GM21390 (cell line): ENCODE measurements around the gene OLFML2B.

Experiments
- ATAC-seq: cut with Tn5 transposase; IDR thresholded peaks from one replicate; pipeline ENCODE4 v1.9.1; 2021; ENCODE audit not compliant: unreplicated experiment

The OLFML2B gene

DNA sequence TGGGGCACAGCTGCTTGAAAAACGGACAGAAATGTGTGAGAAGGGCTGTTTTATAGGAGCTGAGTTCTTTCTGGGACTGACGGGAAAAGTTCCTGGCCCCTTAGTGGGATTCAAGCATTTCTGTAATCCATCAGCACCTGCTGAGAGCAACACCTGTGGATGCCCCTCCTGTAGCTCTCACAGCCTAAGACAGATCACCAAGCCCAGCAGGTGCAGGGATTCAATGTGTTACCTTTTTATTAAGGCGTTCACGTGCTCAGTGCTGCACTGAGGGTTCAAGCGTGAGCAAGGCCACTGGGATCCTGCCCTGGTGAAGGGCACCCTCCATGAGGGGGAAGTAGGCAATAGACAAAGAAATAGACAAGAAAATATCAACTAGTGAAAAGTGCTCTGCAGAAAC, 14.9 kb downstream of the OLFML2B start:
- no peak for ATAC-seq

DNA sequence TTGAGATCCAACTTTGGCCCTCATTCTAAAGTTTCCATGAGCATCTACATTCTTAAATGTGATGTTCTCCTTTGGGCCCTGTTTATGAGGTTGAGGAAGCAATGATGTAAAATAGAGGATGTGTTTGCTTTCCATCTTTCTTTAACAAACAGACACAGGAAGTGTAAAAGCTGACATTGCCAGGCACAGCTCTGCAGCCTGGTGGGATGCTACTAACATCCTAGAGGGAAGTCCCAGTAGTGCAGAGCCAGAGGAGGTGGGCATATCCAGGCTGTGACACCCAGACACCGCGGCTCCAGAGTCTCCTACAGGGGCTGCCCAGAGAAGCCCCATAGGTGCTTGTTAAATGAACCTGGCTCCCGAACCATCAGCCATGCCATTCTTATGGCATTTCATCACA, 16.2 kb downstream of the OLFML2B start:
- ATAC-seq = no peak

DNA sequence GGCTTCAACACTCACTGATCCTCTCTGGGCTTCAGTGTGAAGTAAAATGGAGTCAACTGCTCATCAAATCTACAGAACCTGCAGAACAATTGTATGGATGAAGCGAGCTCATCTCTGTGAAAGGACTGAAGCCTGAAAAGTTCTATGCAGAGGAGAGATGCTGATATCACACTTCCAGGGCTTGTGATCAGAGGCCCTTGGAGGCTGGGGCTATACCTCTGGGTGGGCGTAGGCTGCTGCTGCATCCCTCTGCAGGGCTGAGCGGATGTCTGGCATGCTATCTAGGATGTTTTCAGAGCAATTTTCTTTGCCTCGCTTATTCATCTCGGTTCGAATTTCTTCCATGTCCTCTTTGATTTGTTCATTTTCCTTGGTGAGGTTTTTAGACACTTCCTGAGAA, 17.6 kb downstream of the OLFML2B start:
- ATAC-seq = no peak

DNA sequence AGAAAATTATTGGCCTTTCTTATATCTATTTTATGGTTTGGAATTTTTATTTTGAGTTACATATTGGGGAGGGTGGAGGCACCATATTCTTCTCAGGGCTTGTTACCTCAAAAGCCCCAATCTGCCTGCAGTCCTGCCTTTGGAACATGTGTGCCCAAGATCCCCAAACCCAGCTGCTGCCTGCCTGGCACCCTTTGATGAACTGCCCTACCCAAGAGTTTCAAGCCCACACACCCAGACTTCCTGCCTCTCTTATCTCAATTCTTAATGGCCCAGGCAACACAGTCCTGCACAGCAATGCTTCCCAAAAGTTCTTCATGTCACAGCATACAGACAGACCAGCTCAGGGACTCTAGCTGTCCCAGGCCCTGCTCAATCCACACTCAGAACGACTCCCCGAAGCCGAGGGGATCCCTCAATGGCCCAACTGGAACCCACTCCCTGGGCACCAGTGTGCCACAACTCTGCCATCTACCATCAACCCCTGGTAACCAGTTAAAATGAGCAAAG, 19.2 kb downstream of the OLFML2B start:
- no peak for ATAC-seq

DNA sequence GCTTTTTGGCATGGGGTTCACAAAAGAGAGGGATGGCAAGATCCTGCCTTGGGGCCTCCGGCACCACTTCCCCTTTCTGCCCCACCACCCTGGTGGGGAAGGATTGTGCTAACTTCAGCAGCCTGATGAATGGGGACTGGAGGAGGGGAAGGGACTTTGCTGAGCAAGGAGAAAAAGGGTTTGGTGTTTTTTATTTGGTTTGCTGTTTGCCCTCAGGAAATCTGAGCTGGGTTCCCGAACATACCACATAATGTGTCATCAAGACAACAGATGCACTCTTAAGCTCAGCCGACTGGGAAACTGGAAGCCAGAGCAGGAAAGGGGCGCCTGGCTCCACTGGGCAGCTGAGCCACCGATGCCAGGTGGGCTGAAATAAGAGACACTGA, 19.8 kb downstream of the OLFML2B start:
- ATAC-seq = no peak

DNA sequence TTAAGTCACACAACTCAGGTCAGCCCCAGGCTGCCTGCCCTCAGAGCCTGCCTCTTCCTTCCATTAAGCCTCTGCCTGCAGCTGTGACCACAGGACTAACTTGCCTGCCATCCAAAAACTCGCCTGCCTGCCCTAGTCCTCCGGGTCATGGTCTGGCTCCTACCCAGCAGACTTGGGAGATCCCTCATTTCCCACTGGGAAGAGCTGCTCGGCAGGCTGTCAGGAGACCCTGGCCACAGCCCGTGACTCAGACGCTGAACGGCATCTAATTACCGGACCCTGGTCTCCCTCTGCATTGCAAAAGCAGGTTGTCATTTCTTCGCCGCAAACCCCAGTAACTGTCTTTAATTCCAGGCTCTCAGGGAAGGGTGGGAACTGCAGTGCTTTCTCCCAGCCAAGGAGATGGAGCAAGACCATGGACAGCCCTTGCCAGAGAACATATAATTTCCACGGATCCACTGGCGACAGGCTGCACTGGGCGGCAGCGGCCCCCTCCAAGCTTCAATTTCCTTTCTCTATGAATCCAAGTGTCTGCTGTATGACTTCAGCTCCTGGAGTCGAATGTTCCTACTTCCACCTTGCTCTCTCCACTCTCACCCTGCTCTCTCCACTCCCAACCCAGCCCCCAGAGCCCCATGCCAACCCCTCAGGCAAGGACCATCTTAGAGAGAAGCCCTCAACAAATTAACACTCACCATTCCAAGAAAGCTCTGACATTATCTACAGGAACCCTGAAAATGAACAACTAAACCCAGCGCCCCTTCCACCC, 20.4 kb downstream of the OLFML2B start:
- ATAC-seq = no peak

DNA sequence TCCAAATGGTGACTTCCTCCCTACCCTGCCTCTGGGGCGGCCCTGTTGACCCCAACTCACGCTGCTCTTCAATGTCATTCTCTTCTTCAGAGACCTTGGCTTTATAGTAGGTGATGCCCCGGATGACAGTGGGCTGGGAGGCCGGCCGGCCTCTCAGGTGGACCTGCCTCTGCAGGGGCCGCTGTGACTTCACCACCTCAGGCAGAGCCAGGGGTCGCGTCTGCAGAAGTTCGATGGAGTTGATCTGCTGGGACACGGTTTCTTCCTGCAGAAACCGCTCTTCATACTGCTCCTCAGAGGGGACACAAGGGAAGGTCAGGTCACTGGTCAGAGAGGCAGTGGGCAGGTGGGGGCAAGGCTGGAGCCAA, 23.6 kb downstream of the OLFML2B start:
- no peak for ATAC-seq

DNA sequence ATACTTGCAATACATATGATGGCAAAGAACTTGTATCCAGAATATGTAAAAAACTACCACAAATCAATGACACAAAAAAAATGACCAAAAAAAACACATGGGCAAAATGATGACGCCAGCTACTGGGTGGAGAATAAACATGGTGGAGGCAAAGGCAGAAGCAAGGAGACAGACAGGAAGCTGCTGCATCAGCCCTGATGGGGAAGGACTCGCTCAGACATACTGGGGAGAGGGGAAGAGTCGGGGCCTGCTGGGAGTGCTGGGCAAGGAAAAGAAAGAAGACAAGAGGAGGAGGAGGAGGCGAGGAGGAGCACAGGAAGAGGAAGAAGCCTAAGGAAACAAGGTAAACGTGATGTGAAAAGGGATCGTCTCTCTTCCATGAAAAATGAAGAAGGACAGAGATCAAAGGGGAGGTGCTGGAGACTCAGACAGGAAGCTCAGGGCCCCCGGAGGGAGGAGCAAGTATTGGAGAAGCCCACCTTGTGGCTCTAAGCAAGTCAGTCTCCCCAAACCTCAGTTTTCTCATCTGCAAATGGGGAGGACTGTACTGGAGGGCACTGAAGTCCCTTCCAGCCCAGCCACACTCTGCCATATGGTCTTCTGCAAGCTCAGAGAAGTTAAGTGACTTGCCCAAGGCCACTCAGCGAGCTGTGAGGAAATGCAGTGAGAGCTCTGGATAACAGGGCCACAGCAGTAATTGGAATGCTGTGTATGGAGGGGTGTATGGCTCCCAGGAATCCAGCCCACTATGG, 24.2 kb downstream of the OLFML2B start:
- ATAC-seq = no peak

DNA sequence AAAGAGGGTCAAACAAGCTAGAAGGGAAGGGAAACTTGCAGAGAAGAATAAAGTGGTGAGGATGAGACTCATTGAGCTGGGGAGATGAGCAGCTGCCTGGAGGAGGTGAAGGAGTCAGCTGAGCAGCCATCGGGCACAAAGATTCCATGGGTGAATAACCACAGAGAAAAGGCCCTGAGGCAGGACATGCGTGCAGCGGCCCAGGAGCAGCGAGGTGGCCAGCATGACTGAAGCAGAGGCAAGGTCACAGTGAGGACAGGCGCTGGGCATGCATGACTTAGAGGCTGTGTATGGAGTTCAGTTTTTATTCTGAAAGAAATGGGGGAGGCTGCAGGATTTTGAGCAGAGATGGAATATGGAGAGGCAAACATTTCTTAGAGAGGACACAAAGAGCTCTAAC, 24.9 kb downstream of the OLFML2B start:
- no peak for ATAC-seq

DNA sequence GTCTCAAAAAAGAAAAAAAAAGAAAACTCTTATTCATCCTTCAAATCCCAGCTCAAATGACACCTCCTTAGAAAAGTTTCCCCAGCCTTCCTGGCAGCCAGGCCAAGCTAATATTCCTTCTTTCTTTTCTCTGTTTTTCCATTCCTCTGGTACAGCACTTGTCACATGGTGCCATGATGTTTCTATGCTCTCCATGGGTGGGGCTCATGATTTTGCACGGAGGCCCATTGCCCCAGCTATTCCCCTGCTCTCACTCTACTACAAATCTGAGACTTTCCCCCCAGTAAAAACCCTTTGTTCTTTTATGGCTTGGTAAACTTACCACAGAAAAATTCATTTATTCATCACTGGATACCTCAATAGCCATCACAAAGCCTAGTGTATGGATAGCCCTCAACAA, 26.5 kb downstream of the OLFML2B start:
- no peak for ATAC-seq

DNA sequence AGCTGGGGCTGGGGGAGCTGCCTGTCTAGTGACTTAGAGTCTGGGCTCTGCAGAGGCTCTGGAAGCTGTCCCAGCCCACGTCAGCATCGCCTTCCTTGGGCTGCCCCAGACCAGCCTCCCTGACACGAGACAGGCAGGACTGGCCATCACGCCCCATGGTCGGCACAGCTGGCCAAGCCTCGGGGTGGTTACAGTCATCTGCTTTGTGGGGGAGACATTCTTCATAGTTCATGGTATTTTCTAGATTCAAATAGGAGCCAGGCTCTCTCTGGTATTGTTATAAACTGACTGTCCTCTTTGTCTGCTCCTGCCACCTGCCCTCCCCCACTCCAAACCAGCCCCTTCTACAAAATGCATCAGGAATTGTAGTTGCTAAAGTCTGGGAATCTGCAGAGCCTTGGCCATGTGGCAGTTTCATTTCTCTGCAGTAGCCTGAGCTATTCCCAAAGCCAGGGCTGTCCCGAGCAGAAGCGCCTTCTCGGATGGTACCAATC, 29.4 kb downstream of the OLFML2B start:
- no peak for ATAC-seq

DNA sequence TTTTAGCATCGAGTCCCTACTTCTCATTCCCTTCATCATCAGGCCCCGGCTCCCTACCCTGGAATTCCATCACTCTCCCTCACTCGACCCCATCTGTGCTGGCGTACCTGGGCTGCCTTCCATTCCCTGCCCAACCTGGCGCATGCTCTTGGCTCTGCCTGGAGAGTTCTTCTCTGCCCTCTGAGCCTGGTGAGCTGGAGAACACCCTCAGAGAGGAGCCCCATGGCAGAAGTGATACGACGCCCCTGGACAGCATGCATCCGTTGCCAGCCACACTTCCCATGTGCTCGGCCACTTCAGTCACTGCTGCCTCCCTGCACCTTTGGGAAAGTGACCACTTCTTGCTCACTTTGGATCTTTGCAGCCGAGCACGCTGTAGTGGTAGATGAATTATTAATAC, 30.1 kb downstream of the OLFML2B start:
- no peak for ATAC-seq

DNA sequence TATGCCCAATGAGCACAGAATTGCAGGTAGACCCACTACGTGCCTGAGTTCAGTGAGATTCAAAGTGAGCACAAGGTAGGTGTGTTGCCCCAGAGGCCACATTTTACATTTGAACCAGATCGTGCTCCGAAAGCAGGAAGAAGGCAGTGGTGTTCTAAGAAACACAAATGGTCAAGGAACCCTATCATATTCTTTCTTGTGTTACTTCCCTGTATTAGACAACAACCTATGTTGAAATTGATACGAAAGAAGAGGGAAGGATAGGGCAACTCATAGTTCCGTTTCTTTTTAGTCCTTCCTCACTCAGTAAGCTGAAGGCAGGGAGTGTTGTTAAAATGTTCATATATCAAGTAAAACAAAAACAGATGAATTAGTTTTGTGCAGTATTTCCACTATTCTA, 33.9 kb downstream of the OLFML2B start:
- no peak for ATAC-seq

DNA sequence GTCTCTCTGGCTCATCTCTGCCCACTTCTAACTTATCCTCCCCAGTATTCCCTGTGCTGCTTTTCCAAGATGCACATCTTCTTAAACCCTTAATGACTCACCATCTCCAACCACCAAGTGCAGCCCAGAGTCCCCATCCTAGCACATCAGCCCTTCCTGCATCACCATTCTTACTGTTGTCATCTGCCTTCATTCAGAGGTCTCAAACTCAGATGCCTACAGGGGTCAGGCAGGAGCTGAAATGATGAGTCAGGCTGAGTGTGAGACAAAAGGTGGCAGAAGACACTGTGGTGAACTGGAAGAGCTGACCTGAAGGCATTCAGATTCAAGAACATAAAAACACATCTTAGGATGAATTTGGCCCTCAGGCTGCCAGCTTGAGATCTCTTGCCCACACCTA, 34.6 kb downstream of the OLFML2B start:
- ATAC-seq = no peak

DNA sequence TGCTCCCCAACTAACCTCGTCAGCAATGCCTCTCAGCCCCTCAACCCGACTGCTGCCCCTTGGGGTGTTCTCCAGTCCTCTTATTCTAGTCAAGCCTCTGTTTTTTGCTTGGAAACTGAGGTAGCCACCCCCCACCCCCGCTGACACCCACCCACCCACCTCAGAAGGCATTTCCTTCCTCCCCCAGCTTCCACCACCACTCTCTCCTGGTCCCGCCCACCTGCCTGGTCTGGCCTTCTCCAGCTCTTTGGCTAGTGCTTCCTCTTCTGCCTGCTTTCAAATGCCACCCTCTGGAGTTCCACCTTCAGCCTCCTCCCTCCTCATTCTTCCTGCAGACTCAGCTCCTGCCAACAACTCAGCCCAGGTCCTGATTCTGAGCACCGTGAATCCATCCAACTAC, 35.3 kb downstream of the OLFML2B start:
- ATAC-seq = no peak

DNA sequence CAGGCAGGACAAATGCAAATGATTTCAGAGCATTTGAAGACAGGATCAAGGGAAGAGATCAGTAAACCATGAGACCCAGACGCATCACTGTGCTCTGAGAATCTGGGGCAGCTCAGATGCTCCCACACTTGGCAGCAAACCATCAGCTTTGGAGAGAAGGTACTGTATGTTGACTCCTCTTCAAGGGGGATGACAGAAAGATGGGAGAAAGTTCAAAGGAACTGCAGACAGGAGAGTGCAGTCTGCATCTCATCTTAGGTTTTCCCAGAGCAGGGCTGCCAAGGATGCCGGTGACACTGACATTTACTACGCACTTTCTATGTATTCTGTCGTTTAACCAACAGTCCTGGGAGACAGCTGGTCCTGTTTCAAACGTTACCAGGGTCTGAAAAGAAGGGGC, 35.8 kb downstream of the OLFML2B start:
- no peak for ATAC-seq

DNA sequence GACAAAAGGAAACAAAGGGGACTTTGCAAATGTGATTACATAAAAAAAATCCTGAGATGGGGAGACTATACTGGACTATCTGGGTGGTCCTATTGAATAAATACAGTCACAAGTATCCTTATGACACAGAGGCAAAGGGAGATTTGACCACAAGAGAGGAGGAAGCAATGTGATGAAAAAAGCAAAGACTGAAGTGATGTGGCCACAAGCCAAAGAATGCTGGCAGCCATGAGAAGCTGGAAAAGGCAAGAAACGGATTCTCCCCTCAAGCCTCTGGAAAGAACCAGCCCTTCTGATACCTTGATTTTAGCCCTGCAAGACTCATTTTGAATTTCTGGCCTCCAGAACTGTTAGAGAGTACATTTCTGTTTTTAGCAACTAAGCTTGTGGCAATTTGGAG, 36.4 kb downstream of the OLFML2B start:
- ATAC-seq = no peak

DNA sequence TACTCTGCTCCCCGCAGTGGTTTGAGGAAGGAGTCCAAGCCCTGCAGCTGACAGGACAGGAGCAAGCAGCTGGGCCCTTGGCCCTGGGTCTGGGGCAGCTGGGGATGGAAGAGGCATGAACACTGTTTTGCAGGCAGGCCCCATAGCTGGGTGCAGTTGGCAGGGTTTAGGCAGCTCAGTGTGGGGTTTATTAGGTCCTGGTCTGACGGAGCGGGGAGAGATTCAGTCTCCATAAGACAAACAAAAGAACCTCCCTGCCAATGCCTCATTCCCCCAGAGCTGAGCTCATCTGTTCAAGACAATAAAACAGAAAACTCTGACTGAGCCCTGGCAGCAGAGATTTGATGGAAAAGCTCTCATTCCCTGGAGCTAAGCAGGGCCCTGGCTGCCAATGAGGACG, 37.3 kb downstream of the OLFML2B start:
- ATAC-seq = no peak

DNA sequence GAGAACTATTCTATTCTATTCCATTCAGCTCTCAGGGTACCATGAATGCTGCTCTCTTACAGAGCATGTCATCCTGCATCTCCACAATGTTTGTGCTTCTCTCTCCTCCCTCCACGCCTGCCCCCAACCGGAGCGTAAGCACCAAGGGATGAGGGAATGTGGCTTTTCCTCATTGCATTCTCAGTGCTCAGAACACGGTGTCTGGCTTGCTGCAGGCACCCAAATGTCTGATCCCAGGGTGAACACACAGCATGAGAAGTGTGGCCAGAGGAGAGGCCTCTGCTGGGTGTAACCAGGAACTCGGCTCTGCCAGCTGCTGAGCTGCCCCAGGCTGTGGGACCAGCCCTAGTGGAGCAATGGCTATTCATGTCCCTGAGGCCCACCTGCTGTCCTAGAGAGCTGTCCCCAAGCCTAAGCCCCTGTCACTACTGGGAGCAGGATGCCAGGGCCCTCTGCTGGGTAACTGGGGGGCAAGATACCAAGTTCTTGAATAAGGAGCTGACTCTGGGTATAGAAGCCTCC, 38.3 kb downstream of the OLFML2B start:
- no peak for ATAC-seq

DNA sequence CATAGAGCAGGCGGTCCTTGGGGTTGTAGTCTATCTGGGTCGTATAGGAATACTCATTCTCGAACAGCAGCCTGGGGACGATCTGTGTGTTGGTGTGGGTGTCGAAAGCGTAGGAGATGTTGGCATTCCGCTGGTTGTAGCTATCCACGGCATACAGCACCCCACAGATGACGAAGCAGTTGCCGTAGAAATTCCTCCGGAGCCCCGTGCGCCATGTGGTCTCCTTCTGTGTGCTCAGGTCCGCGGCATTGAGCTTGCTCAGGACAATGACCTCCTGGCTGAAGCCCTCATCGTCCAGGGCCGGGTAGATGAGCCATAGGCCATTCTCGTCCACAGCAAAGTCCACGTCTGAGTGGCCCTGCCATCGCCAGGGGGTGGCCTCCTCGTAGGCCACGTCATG, 39.9 kb downstream of the OLFML2B start:
- ATAC-seq = no peak

DNA sequence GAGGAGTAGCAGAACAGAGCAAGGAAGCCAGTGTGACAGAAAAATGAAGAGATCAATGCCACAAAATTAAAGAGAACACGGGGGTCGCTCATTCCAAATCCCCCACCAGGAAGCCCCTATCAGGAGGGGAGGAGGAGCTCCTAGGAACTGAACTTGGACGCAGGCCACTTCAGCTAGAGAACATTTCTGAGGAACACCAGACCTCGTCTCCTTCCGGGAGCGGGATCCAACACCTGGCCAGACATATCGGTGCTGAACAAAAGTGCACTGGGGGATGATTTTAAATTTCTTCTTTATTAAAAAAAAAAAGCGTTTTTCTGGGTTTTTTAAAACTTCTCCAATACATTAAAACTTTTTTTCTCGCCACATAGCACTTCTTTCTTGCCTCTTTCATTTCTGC, 40.8 kb downstream of the OLFML2B start:
- no peak for ATAC-seq

DNA sequence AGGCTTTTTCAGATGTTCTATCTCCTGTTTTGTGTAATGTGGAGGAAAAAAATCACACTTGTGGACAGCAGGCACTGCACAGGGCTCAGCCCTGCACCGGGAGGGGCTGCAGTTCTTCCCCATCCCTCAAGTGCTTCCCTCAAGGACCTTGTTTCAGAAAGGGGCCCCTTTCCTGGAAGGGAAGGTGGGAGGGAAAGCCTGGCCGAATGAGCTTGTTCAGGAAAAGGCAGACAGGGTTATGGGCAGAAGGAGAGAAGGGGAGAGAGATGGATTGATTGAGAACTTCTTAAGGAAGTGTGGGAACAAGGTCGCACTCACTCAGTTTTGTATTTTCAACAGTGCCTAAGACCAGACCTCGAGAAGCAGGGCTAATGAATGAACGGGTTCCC, 41.2 kb downstream of the OLFML2B start:
- ATAC-seq = no peak
